GM21515 (cell line): ENCODE results near the gene PAQR6.

Experiments used
- ATAC-seq: cut with Tn5 transposase; IDR thresholded peaks from one replicate; pipeline ENCODE4 v1.9.1; 2021; ENCODE audit not compliant: unreplicated experiment

Gene PAQR6

GRCh38 chr1:156247460-156248322 lies at the start of gene PAQR6:
PAQR6 (minus strand) TSS chr1:156248056; CDS start chr1:156246731, 1,325 bp downstream.
- ATAC-seq = no peak

- no peak for ATAC-seq
Measured at GRCh38 chr1:156295391-156295947, 47.6 kb upstream of the PAQR6 start, which contains the start of gene GLMP. GLMP (minus strand) TSS chr1:156295679; CDS start chr1:156295645, 34 bp downstream.

GRCh38 chr1:156293895-156294294 lies 46.0 kb upstream of the PAQR6 start:
- no peak for ATAC-seq

GRCh38 chr1:156293098-156293434 lies 45.2 kb upstream of the PAQR6 start:
- ATAC-seq = no peak

GRCh38 chr1:156291226-156292061 lies 43.6 kb upstream of the PAQR6 start:
- ATAC-seq = peak; percentile 52

- ATAC-seq = no peak
Measured at GRCh38 chr1:156289857-156290256, 42.0 kb upstream of the PAQR6 start.

- ATAC-seq = no peak
Measured at GRCh38 chr1:156286061-156286460, 38.2 kb upstream of the PAQR6 start.

GRCh38 chr1:156285437-156285836 lies 37.6 kb upstream of the PAQR6 start:
- no peak for ATAC-seq

- no peak for ATAC-seq
Measured at GRCh38 chr1:156284757-156285156, 36.9 kb upstream of the PAQR6 start.

- no peak for ATAC-seq
Measured at GRCh38 chr1:156284112-156284511, 36.3 kb upstream of the PAQR6 start, which contains the start of gene TMEM79. TMEM79 (plus strand) TSS chr1:156284325; CDS start chr1:156285227, 902 bp downstream.

- no peak for ATAC-seq
Measured at GRCh38 chr1:156283521-156283920, 35.7 kb upstream of the PAQR6 start.

- ATAC-seq = peak; percentile 73
Measured at GRCh38 chr1:156282479-156283222, 34.8 kb upstream of the PAQR6 start, which contains the start of gene SMG5. SMG5 (minus strand) TSS chr1:156282825; CDS start chr1:156282680, 145 bp downstream.

GRCh38 chr1:156281693-156282478 lies 34.0 kb upstream of the PAQR6 start:
- ATAC-seq = peak; percentile 7

GRCh38 chr1:156281281-156281680 lies 33.4 kb upstream of the PAQR6 start:
- no peak for ATAC-seq

- ATAC-seq = no peak
Measured at GRCh38 chr1:156279837-156280236, 32.0 kb upstream of the PAQR6 start.

GRCh38 chr1:156276966-156277381 lies 29.1 kb upstream of the PAQR6 start:
- no peak for ATAC-seq

GRCh38 chr1:156276532-156276931 lies 28.7 kb upstream of the PAQR6 start:
- no peak for ATAC-seq

- ATAC-seq = no peak
Measured at GRCh38 chr1:156270314-156270713, 22.5 kb upstream of the PAQR6 start.

- ATAC-seq = no peak
Measured at GRCh38 chr1:156268336-156268735, 20.5 kb upstream of the PAQR6 start.

- no peak for ATAC-seq
Measured at GRCh38 chr1:156266051-156266450, 18.2 kb upstream of the PAQR6 start.
